ENCODE results near the gene TRMO.

The TRMO gene

GRCh38 chr9:97857606-97858392 is 64.5 kb downstream of the TRMO start:
- no peak for DNase-seq

GRCh38 chr9:97856857-97857605 is 65.3 kb downstream of the TRMO start:
- DNase-seq: no peak

GRCh38 chr9:97855899-97856298 is 66.4 kb downstream of the TRMO start:
- no peak for DNase-seq

- DNase-seq: no peak
Observed at GRCh38 chr9:97855486-97855875, 66.8 kb downstream of the TRMO start.

GRCh38 chr9:97854696-97855485 is 67.4 kb downstream of the TRMO start:
- no peak for DNase-seq
